Measurements from ENCODE around the gene OSBPL10. TPM values are rescaled to one million over a fixed set of nuclear protein-coding genes. Genes with fewer than 3 reads are reported as not detected.
"Not testable (repeated sequence)": the region's sequence is repeated elsewhere in the genome, so short reads cannot be mapped to it uniquely, and the experiment has no call there.

Gene OSBPL10
- total RNA-seq, 2 experiments from 2014 or later: 65.7 to 170 TPM

DNA sequence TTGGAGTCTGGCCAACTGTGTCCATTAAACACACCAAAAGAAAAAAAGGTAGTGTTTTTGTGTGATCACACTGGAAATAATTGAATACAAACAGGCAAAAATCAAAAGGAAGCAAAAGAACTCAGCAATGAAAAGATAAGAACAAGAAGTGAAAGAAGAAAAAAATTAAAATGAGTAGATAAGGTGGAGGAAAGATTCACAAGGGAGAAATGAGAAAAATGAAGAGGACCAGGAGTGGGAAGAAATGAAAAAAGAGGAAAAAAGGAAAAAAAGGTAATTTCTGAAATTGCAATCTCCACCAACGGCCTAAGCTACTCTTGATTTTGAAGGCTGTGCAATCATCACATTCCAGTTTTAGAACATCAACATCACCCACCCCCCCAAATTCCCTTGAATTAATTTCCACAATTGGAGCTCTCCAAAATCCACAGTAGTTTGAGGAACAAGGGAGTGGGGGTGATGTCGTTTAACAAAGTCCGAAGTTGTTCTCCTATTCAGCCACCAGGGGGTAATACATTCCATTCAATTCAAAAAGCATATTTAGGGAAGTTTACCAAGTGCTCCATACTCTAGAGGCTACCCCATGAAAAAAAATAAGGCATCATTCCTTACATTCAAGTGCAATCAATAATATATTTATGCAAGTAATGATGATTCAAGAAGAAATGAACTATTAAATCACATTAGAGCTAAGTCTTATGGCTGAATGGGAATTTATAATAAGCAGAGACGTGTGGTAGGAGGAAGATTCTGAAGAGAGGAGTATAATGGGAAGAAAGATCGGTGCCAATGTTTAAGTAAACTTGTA, 37.9 kb upstream of the OSBPL10 start:
- ChIA-PET CTCF (ENCODE audit: unreplicated experiment) (interaction anchor here (0.6 to 1.8 kb wide), 3 partner anchors 96 to 125 kb away, joined by 3 to 8 read pairs (median 3); no protein-coding TSS in a partner anchor), POLR2A (interaction anchor here (0.5 to 1.9 kb wide), 18 partner anchors 17 to 483 kb away, joined by 3 to 7 read pairs (median 3); partner anchors contain the start of gene GPD1L)
- Histone ChIP-seq H3K4me1 (ENCODE audit: insufficient read depth, low read length, poor library complexity, severe bottlenecking) (peaks cover 26% of the 10 kb centered on the region), H3K79me2 (ENCODE audit: insufficient read depth, low read depth, low read length) (no peaks in the 10 kb centered on the region), H3K36me3 (ENCODE audit: insufficient read depth, low read length) (peaks cover 2% of the 10 kb centered on the region), H3K9me3 (ENCODE audit: low read length) (peaks cover 3% of the 10 kb centered on the region; the same call in 1 of the 2 replicates), H3K9me2 (ENCODE audit: insufficient read depth, low read length) (no peaks in the 10 kb centered on the region), H3K4me2 (ENCODE audit: low read length) (peak overlapping the region; percentile 39), H2AFZ (ENCODE audit: low read length) (peak overlapping the region; percentile 59; the same call in 1 of the 2 replicates), H4K20me1 (ENCODE audit: insufficient read depth, low read length) (no peaks in the 10 kb centered on the region), H3K27ac (ENCODE audit: low read depth, low read length, poor library complexity, severe bottlenecking) (no peak overlapping the region), H3K4me3 (ENCODE audit: low read depth, low read length, poor library complexity, severe bottlenecking) (no peak overlapping the region)
- TF ChIP-seq EZH2phosphoT487 (IDR thresholded peaks at IDR 0.05; ENCODE audit: borderline replicate concordance, low read depth, low read length): no peak
- TF ChIP-seq, protein P1, sequence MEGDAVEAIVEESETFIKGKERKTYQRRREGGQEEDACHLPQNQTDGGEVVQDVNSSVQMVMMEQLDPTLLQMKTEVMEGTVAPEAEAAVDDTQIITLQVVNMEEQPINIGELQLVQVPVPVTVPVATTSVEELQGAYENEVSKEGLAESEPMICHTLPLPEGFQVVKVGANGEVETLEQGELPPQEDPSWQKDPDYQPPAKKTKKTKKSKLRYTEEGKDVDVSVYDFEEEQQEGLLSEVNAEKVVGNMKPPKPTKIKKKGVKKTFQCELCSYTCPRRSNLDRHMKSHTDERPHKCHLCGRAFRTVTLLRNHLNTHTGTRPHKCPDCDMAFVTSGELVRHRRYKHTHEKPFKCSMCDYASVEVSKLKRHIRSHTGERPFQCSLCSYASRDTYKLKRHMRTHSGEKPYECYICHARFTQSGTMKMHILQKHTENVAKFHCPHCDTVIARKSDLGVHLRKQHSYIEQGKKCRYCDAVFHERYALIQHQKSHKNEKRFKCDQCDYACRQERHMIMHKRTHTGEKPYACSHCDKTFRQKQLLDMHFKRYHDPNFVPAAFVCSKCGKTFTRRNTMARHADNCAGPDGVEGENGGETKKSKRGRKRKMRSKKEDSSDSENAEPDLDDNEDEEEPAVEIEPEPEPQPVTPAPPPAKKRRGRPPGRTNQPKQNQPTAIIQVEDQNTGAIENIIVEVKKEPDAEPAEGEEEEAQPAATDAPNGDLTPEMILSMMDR (conservative IDR thresholded peaks at IDR 0.05; ENCODE audit: low read length): peak; percentile 97
- DNase-seq (ENCODE audit: low spot score): peak; percentile 72
- no TSS peak for BruUV-seq (replicated peaks)
- intact Hi-C loops (cut with micrococcal nuclease; ENCODE audit: unreplicated experiment): loop anchor here (1.0 kb wide), 1 partner anchor 125 kb away; no protein-coding TSS in a partner anchor

- Histone ChIP-seq H3K79me2 (ENCODE audit: insufficient read depth, low read depth, low read length) (no peaks in the 10 kb centered on the region), H3K9me2 (ENCODE audit: insufficient read depth, low read length) (no peaks in the 10 kb centered on the region), H3K9me3 (ENCODE audit: low read length) (no peaks in the 10 kb centered on the region), H3K4me3 (ENCODE audit: low read depth, low read length, poor library complexity, severe bottlenecking) (no peak overlapping the region), H4K20me1 (ENCODE audit: insufficient read depth, low read length) (no peaks in the 10 kb centered on the region), H3K4me2 (ENCODE audit: low read length) (no peak overlapping the region), H3K27ac (ENCODE audit: low read depth, low read length, poor library complexity, severe bottlenecking) (no peak overlapping the region), H3K36me3 (ENCODE audit: insufficient read depth, low read length) (no peaks in the 10 kb centered on the region; the same call in 1 of the 2 replicates), H2AFZ (ENCODE audit: low read length) (no peak overlapping the region), H3K4me1 (ENCODE audit: insufficient read depth, low read length, poor library complexity, severe bottlenecking) (peaks cover 22% of the 10 kb centered on the region)
- POLR2A ChIA-PET: interaction anchor here (0.5 to 1.9 kb wide), 14 partner anchors 8 to 652 kb away, joined by 3 to 8 read pairs (median 4); no protein-coding TSS in a partner anchor
- BruUV-seq (replicated peaks): no TSS peak
- CTCF ChIA-PET (ENCODE audit: unreplicated experiment): no interaction called here
- DNase-seq (ENCODE audit: low spot score): no peak
- intact Hi-C loops (cut with micrococcal nuclease; ENCODE audit: unreplicated experiment): no loop called here
- TF ChIP-seq, protein P1 (conservative IDR thresholded peaks at IDR 0.05; ENCODE audit: low read length): no peak
- no peak for TF ChIP-seq EZH2phosphoT487 (IDR thresholded peaks at IDR 0.05; ENCODE audit: borderline replicate concordance, low read depth, low read length)
These were observed 36.2 kb upstream of the OSBPL10 start for GRCh38 chr3:32017286-32017685.

DNA sequence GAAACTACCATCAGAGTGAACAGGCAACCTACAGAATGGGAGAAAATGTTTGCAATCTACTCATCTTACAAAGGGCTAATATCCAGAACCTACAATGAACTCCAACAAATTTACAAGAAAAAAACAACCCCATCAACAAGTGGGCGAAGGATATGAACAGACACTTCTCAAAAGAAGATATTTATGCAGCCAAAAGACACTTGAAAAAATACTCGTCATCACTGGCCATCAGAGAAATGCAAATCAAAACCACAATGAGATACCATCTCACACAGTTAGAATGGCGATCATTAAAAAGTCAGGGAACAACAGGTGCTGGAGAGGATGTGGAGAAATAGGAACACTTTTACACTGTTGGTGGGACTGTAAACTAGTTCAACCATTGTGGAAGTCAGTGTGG, 34.6 kb upstream of the OSBPL10 start:
- H3K27ac ChIP-seq (ENCODE audit: low read depth, low read length, poor library complexity, severe bottlenecking); DNase-seq (ENCODE audit: low spot score); CTCF ChIA-PET (ENCODE audit: unreplicated experiment); H2AFZ ChIP-seq (ENCODE audit: low read length); H3K4me2 ChIP-seq (ENCODE audit: low read length); BruUV-seq (replicated peaks); H4K20me1 ChIP-seq (ENCODE audit: insufficient read depth, low read length); intact Hi-C loops (cut with micrococcal nuclease; ENCODE audit: unreplicated experiment); H3K9me2 ChIP-seq (ENCODE audit: insufficient read depth, low read length); H3K4me3 ChIP-seq (ENCODE audit: low read depth, low read length, poor library complexity, severe bottlenecking); H3K79me2 ChIP-seq (ENCODE audit: insufficient read depth, low read depth, low read length); H3K36me3 ChIP-seq (ENCODE audit: insufficient read depth, low read length); H3K9me3 ChIP-seq (ENCODE audit: low read length): not testable (repeated sequence)
- POLR2A ChIA-PET: interaction anchor here (0.7 kb wide), 1 partner anchor 373 kb away, joined by 3 read pairs; no protein-coding TSS in a partner anchor
- H3K4me1 ChIP-seq (ENCODE audit: insufficient read depth, low read length, poor library complexity, severe bottlenecking): peaks cover 22% of the 10 kb centered on the region

GRCh38 chr3:32010699-32011098, 29.6 kb upstream of the OSBPL10 start:
- DNase-seq (ENCODE audit: low spot score); CTCF ChIA-PET (ENCODE audit: unreplicated experiment); H3K4me3 ChIP-seq (ENCODE audit: low read depth, low read length, poor library complexity, severe bottlenecking); H4K20me1 ChIP-seq (ENCODE audit: insufficient read depth, low read length); BruUV-seq (replicated peaks); H3K79me2 ChIP-seq (ENCODE audit: insufficient read depth, low read depth, low read length); H2AFZ ChIP-seq (ENCODE audit: low read length); H3K9me2 ChIP-seq (ENCODE audit: insufficient read depth, low read length); H3K4me2 ChIP-seq (ENCODE audit: low read length); intact Hi-C loops (cut with micrococcal nuclease; ENCODE audit: unreplicated experiment): not testable (repeated sequence)
- Histone ChIP-seq H3K4me1 (ENCODE audit: insufficient read depth, low read length, poor library complexity, severe bottlenecking) (peaks cover 17% of the 10 kb centered on the region), H3K27ac (ENCODE audit: low read depth, low read length, poor library complexity, severe bottlenecking) (peak overlapping the region; percentile 47), H3K9me3 (ENCODE audit: low read length) (peaks cover 14% of the 10 kb centered on the region; the same call in 1 of the 2 replicates), H3K36me3 (ENCODE audit: insufficient read depth, low read length) (peaks cover 19% of the 10 kb centered on the region)
- POLR2A ChIA-PET: interaction anchor here (0.6 kb wide), 1 partner anchor 14 kb away, joined by 5 read pairs; no protein-coding TSS in a partner anchor
